HG02970 (cell line): ENCODE data around the gene OR52H1.
"Not testable (repeated sequence)": the region's sequence is repeated elsewhere in the genome, so short reads cannot be mapped to it uniquely, and the experiment has no call there.

Source experiments
- ATAC-seq: cut with Tn5 transposase; IDR thresholded peaks from one replicate; pipeline ENCODE4 v1.9.1; 2021; ENCODE audit warnings: mild to moderate bottlenecking, moderate library complexity, moderate number of reproducible peaks; ENCODE audit not compliant: unreplicated experiment, low FRiP score

OR52H1 gene

DNA sequence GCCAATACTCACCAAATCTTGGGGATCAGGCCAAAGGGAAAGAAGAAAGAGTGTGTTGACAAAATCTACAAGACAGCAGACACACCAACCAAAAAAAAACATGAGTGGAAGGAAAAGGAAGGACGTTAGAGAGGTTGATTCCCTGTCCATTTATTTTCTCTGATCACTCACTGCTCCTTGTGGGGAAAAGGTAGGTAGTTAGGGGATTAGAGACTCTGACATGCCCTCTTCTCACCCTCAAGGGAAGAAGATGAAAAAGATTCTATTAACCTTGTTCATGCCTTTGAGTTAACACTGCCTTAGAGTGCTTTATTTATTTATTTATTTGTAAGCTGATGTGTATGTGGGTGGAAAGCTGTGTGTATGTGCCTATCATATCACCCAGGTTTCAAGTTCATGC lies at the start of gene OR52H1:
Gene OR52H1 (minus strand): TSS at position 101 of the 400 bp plus-strand sequence. CDS start 3,035 bp downstream, outside the sequence.
- no peak for ATAC-seq

DNA sequence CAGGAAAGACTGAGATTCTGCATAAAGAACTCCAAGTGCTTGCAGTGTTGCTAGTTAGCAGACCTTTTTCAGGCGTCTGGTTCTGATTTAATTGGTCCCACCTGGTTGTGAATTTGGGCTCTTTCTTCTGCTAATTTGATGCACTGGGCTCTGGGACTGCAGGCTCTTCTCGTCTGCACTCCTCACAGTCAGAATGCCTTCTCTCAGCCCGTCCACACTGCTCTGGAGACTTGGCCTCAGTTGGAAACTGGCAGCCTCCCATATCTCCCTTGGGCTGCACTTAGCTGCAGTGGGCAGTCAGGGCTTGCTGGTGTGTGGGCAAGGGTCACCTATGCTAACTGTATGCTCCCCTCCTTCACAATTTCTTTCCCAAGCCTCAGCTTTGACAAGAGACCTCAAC lies 49.6 kb upstream of the OR52H1 start:
- ATAC-seq, result no peak

DNA sequence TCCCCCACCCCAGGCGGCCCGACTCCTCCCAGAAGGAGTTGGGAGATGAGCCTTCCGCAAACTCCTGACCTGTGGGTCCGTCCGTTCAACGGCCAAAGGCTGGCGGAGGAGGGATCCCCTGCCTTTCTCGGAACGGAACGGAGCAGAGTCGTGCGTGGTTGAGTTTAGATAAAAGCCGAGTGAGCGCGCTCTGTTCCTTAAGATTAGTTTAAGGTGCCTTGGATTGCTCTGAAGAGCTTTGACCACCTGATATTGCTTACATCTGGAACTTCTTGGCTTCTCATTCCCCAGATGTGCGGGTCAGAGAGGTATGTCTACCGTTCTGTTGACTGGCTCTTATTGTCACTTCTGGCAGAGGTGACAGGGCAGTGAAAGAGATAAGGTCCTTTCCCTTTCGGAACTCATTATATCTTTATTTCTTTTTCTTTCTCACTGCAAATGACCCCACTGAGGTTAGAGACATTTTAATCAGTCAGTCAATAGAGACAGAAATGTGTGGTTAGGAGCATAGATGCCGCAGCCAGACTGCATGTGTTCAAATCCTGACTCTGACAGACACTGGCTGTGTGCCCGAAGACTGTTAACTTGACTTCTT lies 48.4 kb upstream of the OR52H1 start, which contains the start of gene TRIM6:
Gene TRIM6 (plus strand): TSS at position 31 of the 595 bp plus-strand sequence. CDS start 261 bp downstream, at position 292.
- no peak for ATAC-seq

DNA sequence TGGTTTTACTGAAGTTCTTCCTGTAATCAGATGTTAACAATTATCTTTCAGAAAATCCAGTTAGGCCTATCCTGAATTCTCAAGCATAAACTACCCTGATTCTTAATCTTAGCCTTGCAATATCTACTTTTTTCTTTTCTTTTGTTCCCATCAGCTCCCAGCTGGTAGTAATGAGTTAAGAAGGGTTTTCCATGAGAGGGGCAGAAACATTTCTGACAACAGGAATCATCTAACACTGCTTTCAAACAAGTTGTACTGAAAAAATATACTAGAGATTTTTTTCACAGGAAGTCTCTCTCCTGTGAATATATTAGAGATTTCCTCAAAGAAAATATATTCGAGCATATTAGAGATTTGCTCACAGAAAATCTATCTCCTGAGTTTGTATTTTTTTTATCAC lies 44.8 kb upstream of the OR52H1 start:
- ATAC-seq, result no peak

DNA sequence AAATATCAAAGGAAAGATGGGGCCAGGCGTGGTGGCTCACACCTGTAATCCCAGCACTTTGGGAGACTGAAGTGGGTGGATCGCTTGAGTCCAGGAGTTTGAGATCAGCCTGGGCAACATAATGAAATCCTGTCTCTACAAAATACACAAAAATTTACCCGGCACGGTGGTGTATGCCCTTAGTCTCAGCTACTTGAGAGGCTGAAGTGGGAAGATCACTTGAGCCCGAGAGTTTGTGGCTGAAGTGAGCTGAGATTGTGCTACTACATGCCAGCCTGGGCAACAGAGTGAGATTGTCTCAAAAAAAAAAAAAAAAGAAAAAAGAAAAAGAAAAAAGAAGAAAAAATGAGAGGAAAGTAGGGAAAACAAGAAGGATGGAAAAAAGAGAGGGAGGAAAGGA lies 44.3 kb upstream of the OR52H1 start:
- ATAC-seq, result no peak

DNA sequence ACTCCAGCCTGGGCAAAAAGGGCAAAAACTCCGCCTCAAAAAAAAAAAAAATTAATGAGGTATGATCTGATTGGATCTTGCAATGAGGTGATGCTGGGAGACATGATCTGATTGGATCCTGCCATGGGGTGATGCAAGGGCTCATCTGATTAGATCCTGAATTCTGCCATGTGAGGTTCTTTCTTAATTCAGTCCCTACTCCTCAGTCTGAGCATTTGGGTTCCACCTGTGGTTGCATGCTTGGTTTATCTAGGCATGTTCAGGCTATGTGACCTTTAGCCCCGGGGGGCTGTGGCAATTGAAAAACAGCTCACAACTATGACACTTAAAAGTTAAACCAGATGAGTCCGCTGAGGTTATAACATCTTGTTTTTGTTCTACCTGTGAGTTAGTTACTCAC lies 43.3 kb upstream of the OR52H1 start:
- ATAC-seq, result no peak

DNA sequence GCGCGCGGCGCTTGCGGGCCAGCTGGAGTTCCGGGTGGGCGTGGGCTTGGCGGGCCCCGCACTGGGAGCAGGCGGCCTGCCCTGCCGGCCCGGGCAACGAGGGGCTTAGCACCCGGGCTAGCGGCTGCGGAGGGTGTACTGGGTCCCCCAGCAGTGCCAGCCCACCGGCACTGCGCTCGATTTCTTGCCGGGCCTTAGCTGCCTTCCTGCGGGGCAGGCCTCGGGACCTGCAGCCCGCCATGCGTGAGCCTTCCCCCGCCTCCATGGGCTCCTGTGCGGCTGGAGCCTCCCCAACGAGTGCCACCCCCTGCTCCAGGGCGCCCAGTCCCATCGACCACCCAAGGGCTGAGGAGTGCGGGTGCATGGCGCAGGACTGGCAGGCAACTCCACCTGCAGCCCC lies 41.6 kb upstream of the OR52H1 start:
- not testable (repeated sequence) for ATAC-seq

DNA sequence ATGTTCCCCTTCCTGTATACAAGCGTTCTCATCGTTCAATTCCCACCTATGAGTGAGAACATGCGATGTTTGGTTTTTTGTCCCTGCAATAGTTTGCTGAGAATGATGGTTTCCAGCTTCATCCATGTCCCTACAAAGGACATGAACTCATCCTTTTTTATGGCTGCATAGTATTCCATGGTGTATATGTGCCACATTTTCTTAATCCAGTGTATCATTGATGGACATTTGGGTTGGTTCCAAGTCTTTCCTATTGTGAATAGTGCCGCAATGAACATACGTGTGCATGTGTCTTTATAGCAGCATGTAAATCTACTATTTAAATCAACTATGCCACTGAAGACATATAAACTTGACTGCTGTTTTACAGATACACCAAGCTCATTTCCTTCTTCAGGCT lies 36.1 kb upstream of the OR52H1 start:
- ATAC-seq, result not testable (repeated sequence)

DNA sequence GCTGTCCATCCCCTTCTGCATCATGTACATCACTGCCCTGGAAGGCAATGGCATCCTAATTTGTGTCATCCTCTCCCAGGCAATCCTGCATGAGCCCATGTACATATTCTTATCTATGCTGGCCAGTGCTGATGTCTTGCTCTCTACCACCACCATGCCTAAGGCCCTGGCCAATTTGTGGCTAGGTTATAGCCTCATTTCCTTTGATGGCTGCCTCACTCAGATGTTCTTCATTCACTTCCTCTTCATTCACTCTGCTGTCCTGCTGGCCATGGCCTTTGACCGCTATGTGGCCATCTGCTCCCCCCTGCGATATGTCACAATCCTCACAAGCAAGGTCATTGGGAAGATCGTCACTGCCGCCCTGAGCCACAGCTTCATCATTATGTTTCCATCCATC lies 32.7 kb upstream of the OR52H1 start:
- no peak for ATAC-seq

DNA sequence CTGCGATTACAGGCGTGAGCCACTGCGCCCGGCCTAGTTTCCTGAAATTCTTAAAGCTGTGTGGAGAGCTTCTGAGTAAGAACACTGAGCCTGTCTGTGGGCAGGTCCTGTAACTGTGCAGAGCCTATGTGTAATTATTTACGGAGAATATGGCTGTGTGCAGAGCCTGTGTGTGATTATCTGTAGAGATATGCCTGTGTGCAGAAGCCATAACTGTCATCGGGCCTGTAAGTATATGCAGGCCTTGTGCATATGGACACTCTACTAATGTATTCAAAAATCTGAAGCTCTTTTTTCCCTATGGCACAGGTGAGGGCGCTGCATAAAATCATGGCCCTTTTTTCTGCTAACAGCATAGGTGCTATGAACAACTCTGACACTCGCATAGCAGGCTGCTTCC lies 32.2 kb upstream of the OR52H1 start, which contains the start of gene OR52B6:
Gene OR52B6 (plus strand): TSS at position 301 of the 400 bp plus-strand sequence. CDS start 0 bp downstream, at position 301.
- no peak for ATAC-seq

DNA sequence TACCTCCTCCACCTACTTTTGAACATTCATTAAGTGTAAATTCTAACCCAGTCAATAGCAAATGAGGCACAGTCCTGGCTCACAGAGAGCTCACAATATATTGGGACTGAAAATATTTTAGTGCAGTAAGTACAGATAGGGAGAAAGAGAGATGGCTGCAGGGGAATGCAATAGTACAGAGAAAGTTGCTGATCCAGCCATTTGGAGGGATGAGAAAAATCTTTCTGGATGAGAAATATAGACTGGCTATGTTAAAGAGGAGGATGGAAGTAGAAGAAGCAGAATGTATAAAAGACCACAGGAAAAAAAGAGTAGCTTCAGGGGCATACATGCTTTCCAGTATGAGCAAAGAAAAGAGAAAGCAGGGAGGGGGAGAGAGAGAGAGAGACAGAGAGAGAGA lies 28.8 kb upstream of the OR52H1 start:
- ATAC-seq, result no peak

DNA sequence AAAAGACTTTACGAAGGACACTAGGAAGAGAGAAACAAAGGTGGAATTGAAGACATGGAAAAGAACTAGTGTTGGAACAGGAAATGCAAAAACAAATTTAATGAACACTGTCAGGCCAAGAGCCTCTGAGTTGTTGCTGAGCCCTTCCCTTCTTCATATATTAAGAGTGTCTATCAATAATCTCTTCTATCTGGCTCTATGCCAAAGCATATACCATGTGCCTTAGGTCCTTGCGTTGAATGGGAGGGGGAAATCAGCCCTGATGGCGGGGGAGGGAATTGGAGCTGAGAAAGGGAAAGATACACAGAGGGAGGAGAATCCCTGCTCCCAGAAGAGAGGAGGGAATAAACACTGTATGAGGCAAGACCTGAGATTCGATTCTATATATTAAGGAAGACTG lies 26.8 kb upstream of the OR52H1 start:
- ATAC-seq, result no peak

DNA sequence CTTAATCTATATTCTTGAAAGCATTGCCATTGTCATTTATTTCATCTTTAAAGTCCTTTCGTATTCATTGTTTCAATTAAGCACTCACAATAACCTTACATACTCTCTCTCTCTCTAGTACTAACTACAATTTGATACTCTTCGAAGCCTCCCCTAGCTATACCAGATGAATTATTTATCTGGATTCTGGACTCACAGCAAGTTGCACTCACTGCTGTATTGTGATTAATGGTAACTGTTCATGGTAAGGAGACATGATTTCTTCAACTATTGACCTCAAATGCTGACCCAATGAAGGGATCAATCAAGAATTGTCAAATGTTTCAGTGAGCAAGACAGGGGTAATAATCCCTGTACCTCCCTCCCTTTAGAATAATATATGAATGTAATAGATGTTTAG lies 26.3 kb upstream of the OR52H1 start:
- no peak for ATAC-seq

DNA sequence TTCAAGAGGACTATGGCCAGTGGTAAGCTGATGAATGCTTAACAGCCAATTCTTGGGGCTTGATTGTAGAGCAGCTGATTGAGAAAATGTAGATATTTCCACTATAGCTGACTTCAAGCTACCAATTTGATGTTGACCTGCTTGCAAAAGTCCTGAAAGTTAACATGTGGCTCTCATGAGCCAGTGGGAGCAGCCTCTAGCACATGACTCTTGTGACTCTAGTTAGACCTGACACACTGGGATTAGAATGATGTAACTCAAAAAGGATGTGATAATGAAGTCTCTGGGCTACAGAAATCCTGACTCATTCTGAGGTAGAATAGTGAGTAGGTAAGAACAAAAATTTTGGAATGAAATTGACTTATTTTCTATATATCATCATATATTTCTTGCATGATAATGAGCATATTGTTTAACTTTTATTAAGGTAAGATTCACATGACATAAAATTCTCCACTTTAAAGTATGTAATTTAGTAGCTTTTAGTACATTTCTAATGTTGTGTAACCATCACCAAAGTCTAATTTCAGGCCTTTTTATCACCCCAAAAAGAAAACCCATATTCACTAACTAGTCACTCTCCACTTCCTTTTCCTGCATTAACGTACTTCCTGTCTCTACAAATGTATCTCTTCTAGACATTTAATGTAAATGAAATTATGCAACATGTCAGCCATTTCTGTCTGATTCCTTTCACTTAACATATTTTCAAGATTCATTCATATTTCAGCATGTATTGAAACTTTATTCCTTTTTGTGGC lies 16.1 kb upstream of the OR52H1 start:
- no peak for ATAC-seq

DNA sequence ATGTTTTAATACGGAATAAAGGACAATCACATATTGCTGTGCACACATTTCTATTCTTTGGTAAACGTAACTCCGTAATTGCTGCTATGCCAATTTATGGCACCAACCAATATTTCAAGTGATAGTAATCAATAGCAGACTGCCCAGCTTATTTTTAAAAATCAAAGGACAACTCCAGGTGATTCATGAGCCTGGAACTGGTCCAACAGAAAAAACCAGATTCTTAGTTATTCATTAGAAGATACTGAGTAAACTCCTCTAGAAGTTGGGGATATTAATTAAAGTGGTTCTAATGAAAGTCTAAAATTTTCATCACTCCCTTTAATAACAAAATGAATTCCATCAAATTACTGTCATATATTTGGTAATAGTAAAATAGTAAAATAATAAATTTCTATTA lies 9.4 kb upstream of the OR52H1 start:
- no peak for ATAC-seq

DNA sequence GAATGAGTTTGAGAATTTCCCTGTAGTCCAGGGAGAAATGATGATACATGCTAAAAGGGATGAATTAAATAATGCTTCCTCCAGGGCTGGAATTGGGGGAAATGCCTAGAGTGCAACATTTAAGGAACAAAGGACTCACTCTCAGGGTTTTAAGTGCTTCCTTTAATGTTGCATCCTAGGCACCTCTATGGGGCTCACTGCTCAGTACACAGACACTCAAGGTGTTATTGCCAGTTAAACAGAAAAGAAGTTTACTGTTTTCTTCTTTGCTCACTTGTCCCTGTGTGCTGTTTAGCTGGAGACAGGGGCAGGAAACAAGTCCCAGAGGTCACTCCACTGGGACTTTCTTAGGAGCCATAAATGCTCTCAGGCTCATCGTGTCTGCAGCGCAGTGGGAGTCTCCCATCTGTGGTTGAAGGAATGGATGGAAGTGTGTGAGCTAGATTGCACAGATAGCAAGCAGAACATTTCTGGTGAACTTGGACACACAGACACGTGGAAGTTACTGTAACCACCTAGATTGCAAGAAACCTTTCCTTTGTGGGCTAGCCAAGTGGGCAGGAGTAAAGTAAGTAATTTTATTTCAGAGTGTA lies 8.4 kb upstream of the OR52H1 start:
- ATAC-seq, result no peak

DNA sequence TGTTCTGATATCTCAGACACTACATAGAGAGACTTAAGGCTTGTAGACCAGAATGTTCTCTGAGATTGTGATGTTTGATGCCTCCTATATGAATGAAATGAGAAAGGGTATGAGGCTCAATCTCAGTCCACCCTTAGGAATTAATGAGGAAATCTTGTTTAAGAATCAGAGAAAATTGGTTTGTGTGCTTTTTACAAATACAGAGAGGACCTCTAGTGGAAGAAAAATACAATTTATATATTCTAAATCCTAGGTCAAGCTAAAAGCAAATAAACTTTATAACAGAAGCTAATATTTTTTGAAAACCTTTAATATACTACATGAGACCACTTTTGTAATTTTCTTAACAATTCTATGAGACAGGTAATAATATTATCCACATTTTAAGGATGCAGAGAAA lies 5.0 kb upstream of the OR52H1 start:
- no peak for ATAC-seq

DNA sequence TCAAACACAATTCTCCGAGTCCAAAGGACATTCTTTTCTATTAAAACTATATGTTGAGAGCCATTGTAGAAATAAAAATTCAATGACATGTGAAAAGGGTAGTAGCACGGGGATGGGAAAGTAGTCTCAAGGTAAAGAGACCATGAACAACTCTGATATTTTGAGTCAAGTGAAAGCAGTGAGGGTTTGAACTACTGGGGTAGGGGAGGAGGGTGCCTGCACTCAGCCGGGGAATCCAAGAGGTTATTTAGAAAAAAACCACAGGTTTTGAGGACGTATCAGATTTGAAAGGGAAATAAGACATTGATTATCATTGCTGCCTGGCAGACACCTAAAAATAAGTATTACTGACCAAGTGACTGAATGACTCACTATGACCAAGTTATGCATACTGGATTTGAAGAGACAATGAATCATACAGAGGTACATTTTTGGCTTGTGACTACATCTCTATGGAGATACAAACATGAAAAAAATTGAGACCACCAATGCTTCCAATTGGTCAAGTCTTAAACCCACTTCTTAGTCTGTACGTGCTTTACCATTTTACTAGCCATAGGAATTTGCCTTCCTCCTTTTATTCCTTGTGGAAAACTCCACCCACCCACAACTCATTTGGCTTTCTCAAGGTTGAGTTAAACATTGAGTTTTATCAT lies 2.2 kb upstream of the OR52H1 start:
- no peak for ATAC-seq

DNA sequence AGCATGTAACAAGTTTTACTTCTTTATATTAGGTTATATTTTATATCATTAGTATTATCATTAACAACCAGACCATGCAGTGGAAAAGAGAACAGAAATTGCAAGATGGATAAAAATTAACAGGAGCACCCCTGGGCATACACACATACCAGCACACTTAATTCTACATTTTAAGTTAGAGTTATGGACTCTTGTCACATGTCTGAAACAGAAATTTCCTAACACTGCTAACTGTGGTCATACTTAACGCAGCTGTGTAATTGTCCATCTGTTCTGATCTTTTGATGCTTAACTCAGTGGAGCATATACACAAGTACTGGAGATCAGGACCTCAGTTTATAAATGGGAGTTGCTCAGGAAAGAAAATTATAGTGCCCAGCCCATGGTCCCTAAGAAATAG lies 358 bp downstream of the OR52H1 start:
- peak; percentile 62 for ATAC-seq

DNA sequence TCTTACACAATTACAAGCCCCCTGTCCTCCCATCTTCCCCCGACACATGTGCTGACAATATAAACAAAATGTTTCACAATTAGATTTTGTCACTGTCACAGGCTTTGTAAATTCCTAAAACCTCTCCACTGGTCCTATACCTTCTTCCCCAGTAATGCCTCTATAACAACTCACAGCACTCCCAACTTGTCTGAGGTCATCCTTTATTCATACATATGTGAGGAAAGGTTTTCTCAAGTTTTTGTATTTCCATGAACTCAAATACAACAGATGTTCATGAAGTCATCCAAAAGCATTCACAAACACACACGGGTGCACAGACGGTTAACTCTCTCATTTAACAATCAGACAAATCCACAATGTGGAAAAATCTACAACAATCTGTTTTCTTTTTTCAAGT lies 1.9 kb downstream of the OR52H1 start:
- ATAC-seq, result no peak

DNA sequence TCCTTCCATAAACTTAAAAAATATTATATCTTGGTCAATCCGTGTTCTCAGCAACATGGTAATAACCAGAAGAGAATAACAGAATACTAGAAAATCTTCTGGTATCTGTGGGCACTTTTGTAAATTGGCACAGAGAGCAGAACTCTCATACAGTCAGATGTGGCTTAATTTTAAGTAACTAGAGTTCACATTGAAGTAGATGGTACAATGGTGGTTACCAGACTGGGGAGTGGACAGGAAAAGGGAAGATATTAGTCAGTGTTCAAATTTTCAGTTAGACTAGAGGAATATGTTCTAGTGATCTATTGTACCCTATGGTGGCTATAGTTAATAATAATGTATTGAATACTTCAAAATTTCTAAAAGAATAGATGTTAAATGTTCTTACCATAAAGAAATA lies 6.9 kb downstream of the OR52H1 start:
- no peak for ATAC-seq
